ENCODE results near the gene AP2M1. TPM values are rescaled to one million over a fixed set of nuclear protein-coding genes. Genes with fewer than 3 reads are reported as not detected.

AP2M1 gene
- total and polyA plus RNA-seq, 10 of the 15 experiments (the other 5 are each of a cell fraction or from before 2014, with no cell fraction given): 65.6 to 356 (median 161) TPM

DNA sequence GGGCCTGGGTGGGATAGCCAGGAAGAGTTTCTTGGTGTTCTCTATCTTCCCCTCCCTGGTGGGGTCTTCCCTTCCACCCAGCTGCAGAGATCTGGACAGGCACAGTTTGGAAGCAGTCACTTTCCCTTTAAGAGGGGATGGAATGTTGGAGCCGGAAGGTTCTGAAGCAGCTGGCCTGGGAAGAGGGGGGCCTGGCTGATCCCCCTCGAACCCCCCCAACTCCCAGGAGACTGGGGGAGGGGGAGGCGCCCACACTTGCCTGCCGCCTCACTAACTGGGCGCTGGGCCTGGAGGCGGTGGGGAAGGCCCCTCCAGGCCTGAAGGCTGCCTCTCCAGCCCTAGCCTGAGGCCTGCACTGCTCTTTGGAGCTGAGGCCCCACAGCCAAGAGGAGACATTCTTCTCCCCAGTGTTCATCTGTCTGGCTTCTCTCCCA is 18.1 kb upstream of the AP2M1 start (continued):
- TF ChIP-seq, protein P1, sequence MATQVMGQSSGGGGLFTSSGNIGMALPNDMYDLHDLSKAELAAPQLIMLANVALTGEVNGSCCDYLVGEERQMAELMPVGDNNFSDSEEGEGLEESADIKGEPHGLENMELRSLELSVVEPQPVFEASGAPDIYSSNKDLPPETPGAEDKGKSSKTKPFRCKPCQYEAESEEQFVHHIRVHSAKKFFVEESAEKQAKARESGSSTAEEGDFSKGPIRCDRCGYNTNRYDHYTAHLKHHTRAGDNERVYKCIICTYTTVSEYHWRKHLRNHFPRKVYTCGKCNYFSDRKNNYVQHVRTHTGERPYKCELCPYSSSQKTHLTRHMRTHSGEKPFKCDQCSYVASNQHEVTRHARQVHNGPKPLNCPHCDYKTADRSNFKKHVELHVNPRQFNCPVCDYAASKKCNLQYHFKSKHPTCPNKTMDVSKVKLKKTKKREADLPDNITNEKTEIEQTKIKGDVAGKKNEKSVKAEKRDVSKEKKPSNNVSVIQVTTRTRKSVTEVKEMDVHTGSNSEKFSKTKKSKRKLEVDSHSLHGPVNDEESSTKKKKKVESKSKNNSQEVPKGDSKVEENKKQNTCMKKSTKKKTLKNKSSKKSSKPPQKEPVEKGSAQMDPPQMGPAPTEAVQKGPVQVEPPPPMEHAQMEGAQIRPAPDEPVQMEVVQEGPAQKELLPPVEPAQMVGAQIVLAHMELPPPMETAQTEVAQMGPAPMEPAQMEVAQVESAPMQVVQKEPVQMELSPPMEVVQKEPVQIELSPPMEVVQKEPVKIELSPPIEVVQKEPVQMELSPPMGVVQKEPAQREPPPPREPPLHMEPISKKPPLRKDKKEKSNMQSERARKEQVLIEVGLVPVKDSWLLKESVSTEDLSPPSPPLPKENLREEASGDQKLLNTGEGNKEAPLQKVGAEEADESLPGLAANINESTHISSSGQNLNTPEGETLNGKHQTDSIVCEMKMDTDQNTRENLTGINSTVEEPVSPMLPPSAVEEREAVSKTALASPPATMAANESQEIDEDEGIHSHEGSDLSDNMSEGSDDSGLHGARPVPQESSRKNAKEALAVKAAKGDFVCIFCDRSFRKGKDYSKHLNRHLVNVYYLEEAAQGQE (IDR thresholded peaks at IDR 0.05; ENCODE audit: low read depth, low read length): no peak
- no peak for TF ChIP-seq SMAD1 (IDR thresholded peaks at IDR 0.05; ENCODE audit: low read depth, partially characterized antibody)
- no peak for TF ChIP-seq MEF2A (IDR thresholded peaks at IDR 0.05; ENCODE audit: insufficient read depth, low read depth, low read length)
- TF ChIP-seq RUNX3 (IDR thresholded peaks at IDR 0.05; ENCODE audit: low read length): no peak
- TF ChIP-seq TARDBP (IDR thresholded peaks at IDR 0.05; ENCODE audit: borderline replicate concordance): no peak
- no peak for TF ChIP-seq BHLHE40 (IDR thresholded peaks at IDR 0.05; ENCODE audit: borderline replicate concordance in 1 of 2, low read depth in 2 of 2, low read length in 1 of 2)
- TF ChIP-seq SMARCA5 (IDR thresholded peaks at IDR 0.05): peak; percentile 34; the same call in 1 of the 2 replicates
- TF ChIP-seq HSF1 (IDR thresholded peaks at IDR 0.05; ENCODE audit: low read depth, low read length): no peak
- TF ChIP-seq MTA3 (IDR thresholded peaks at IDR 0.05; ENCODE audit: borderline replicate concordance, low read length): no peak
- TF ChIP-seq BCLAF1 (IDR thresholded peaks at IDR 0.05): no peak
- no peak for TF ChIP-seq RFX5 (IDR thresholded peaks at IDR 0.05; ENCODE audit: low read depth, low read length)
- TF ChIP-seq DPF2 (IDR thresholded peaks at IDR 0.05): no peak
- TF ChIP-seq, protein P2, sequence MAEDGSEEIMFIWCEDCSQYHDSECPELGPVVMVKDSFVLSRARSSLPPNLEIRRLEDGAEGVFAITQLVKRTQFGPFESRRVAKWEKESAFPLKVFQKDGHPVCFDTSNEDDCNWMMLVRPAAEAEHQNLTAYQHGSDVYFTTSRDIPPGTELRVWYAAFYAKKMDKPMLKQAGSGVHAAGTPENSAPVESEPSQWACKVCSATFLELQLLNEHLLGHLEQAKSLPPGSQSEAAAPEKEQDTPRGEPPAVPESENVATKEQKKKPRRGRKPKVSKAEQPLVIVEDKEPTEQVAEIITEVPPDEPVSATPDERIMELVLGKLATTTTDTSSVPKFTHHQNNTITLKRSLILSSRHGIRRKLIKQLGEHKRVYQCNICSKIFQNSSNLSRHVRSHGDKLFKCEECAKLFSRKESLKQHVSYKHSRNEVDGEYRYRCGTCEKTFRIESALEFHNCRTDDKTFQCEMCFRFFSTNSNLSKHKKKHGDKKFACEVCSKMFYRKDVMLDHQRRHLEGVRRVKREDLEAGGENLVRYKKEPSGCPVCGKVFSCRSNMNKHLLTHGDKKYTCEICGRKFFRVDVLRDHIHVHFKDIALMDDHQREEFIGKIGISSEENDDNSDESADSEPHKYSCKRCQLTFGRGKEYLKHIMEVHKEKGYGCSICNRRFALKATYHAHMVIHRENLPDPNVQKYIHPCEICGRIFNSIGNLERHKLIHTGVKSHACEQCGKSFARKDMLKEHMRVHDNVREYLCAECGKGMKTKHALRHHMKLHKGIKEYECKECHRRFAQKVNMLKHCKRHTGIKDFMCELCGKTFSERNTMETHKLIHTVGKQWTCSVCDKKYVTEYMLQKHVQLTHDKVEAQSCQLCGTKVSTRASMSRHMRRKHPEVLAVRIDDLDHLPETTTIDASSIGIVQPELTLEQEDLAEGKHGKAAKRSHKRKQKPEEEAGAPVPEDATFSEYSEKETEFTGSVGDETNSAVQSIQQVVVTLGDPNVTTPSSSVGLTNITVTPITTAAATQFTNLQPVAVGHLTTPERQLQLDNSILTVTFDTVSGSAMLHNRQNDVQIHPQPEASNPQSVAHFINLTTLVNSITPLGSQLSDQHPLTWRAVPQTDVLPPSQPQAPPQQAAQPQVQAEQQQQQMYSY (CRISPR knock-in tag; IDR thresholded peaks at IDR 0.05): no peak
- TF ChIP-seq BRCA1 (IDR thresholded peaks at IDR 0.05; ENCODE audit: low read depth, low read length): no peak

Measured in GM12878 (cell line).